K562 (cell line): Measurements from ENCODE around the gene MAEL. TPM values are rescaled to one million over a fixed set of nuclear protein-coding genes. Genes with fewer than 3 reads are reported as not detected.

Experiments used
- ATAC-seq: fragments of 200-7000 bp; cut with Tn5 transposase; 3 replicates; pipeline ENCODE4 v1.9.1; 2020; ENCODE audit warnings: moderate library complexity
- BruUV-seq: library from RNA; stranded (reverse); fragments of 400-500 nt; replicated peaks from 2 replicates; lab custom pipeline; 2021; lab: Mats Ljungman, UMichigan
- CTCF ChIA-PET: fragments of 300-600 bp; formaldehyde crosslinking; extraction: SDS; loops from one replicate; lab custom pipeline; 2021; ENCODE audit warnings: low intra/inter-chr PET ratio; lab: Yijun Ruan, JAX
- POLR2A ChIA-PET: fragments of 300-600, 350-650 bp; sonication (Branson Sonifier 250); formaldehyde crosslinking; extraction: SDS; loops from one replicate; lab custom pipeline; 2021; ENCODE audit warnings: antibody characterized with exemption, inconsistent platforms; lab: Yijun Ruan, JAX
- DNase-seq, 4 experiments: peaks; one replicate each; pipeline versions ENCODE4 v3.0.0 to v3.0.0-alpha.2; 2011 to 2018; ENCODE audit warnings: low spot score in 3 of 4, mixed read lengths in 3 of 4; ENCODE audit errors: extremely low read depth in 1 of 4
- FAIRE-seq: peaks from 2 replicates; lab custom pipeline; 2011; peaks lifted over from hg19 to GRCh38; lab: Jason Lieb, UNC
- H2AFZ ChIP-seq: 2 replicates; pipeline ENCODE4 v1.6.0; 2011; ENCODE audit warnings: low read depth, low read length, control low read depth, inconsistent platforms
- H3K27ac ChIP-seq: fragments of 200-600 bp; 3 replicates; pipeline ENCODE4 v1.8.0; 2011; ENCODE audit warnings: low read depth, mild to moderate bottlenecking, control low read depth, inconsistent platforms, low read length, moderate library complexity, mixed read lengths; ENCODE audit errors: extremely low read depth
- H3K27me3 ChIP-seq, 2 experiments: fragments of 300-600 bp in 1 of 2; 2 replicates in 1 of 2; 3 replicates in 1 of 2; pipeline versions ENCODE4 v1.6.0 to v1.8.0; 2011; ENCODE audit warnings: inconsistent platforms in 2 of 2, low read length in 2 of 2, mild to moderate bottlenecking in 1 of 2, mixed read lengths in 1 of 2, moderate library complexity in 1 of 2; ENCODE audit not compliant: control insufficient read depth in 2 of 2, insufficient read depth in 2 of 2
- H3K36me3 ChIP-seq: fragments of 300-600 bp; 3 replicates; pipeline ENCODE4 v1.8.0; 2011; ENCODE audit warnings: mild to moderate bottlenecking, low read length, inconsistent platforms; ENCODE audit not compliant: control insufficient read depth, insufficient read depth
- H3K4me1 ChIP-seq, 2 experiments: fragments of 200-600 bp in 1 of 2; replicated peaks in 1 of 2; 2 replicates in 1 of 2; 3 replicates in 1 of 2; pipeline versions ENCODE4 v1.5.1 to v1.8.0; 2011; ENCODE audit warnings: inconsistent platforms in 2 of 2, low read length in 2 of 2, mild to moderate bottlenecking in 1 of 2, mixed read lengths in 1 of 2, moderate library complexity in 1 of 2; ENCODE audit not compliant: control insufficient read depth in 2 of 2, insufficient read depth in 2 of 2
- H3K4me2 ChIP-seq: 2 replicates; pipeline ENCODE4 v1.6.1; 2011; ENCODE audit warnings: low read length, control low read depth, inconsistent platforms, mixed read lengths; ENCODE audit not compliant: insufficient read depth
- H3K4me3 ChIP-seq: fragments of 200-600 bp; sonication (generic), shearing (Covaris generic); 2 replicates; pipeline ENCODE4 v1.5.1; 2016; ENCODE audit warnings: control low read depth, inconsistent platforms
- H3K79me2 ChIP-seq: fragments of 200-600 bp; 3 replicates; pipeline ENCODE4 v1.8.0; 2011; ENCODE audit warnings: low read length, inconsistent platforms; ENCODE audit not compliant: control insufficient read depth, insufficient read depth
- H3K9ac ChIP-seq, 2 experiments: 2 replicates each; pipeline versions ENCODE4 v1.6.0 to v1.6.1; 2011; ENCODE audit warnings: low read depth in 2 of 2, low read length in 2 of 2, control low read depth in 1 of 2, inconsistent platforms in 1 of 2, mild to moderate bottlenecking in 1 of 2, mixed read lengths in 1 of 2; ENCODE audit not compliant: insufficient read depth in 1 of 2
- H3K9me1 ChIP-seq: one replicate; pipeline ENCODE4 v1.6.0; 2011; ENCODE audit warnings: inconsistent platforms, mild to moderate bottlenecking, low read length, moderate library complexity; ENCODE audit not compliant: control insufficient read depth, insufficient read depth
- H3K9me3 ChIP-seq: replicated peaks from 2 replicates; pipeline ENCODE4 v1.5.1; 2011; ENCODE audit warnings: low read depth, low read length, inconsistent platforms; ENCODE audit not compliant: control insufficient read depth, insufficient read depth
- H4K20me1 ChIP-seq: replicated peaks from 2 replicates; pipeline ENCODE4 v1.6.1; 2011; ENCODE audit warnings: low read length, inconsistent platforms, mixed read lengths; ENCODE audit not compliant: control insufficient read depth, insufficient read depth
- EGR1 ChIP-seq: fragments of 450-650 bp; conservative IDR thresholded peaks from 2 replicates; pipeline ENCODE4 v1.6.1; 2017; ENCODE audit warnings: mild to moderate bottlenecking
- ETV1 ChIP-seq: fragments of 450-650 bp; conservative IDR thresholded peaks from 2 replicates; pipeline ENCODE4 v1.6.1; 2016; ENCODE audit warnings: missing genetic modification characterization, control low read depth, low read depth, missing compliant biosample characterization
- MAFG ChIP-seq: fragments of 450-650 bp; conservative IDR thresholded peaks from 2 replicates; pipeline ENCODE4 v1.6.1; 2016; ENCODE audit warnings: missing genetic modification characterization, missing compliant biosample characterization
- POLR2B ChIP-seq: fragments of 450-650 bp; IDR thresholded peaks from 2 replicates; pipeline ENCODE4 v1.6.1; 2018; ENCODE audit warnings: low read depth; ENCODE audit not compliant: partially characterized antibody
- TGIF2 ChIP-seq: sonication (generic); formaldehyde crosslinking; IDR thresholded peaks from 2 replicates; pipeline ENCODE4 v1.8.1; 2022; ENCODE audit warnings: mild to moderate bottlenecking, missing genetic modification reagents, moderate library complexity
- VEZF1 ChIP-seq: fragments of 200-800 bp; sonication (Bioruptor generic); IDR thresholded peaks from 2 replicates; pipeline ENCODE4 v1.6.1; 2017; ENCODE audit warnings: missing genetic modification characterization, missing compliant biosample characterization
- ZNF695 ChIP-seq: fragments of 450-650 bp; formaldehyde crosslinking; IDR thresholded peaks from 2 replicates; pipeline ENCODE4 v1.4.0; 2020; ENCODE audit warnings: mild to moderate bottlenecking, moderate library complexity
- WGBS: fragments of 100-300 bp; shearing (Covaris generic); methylation state at CpG from one replicate; pipeline ENCODE4 v1.1.6; 2016; ENCODE audit warnings: low coverage, mixed read lengths; ENCODE audit not compliant: insufficient coverage; ENCODE audit errors: missing lambda C conversion rate; 5-methylcytosine and 5-hydroxymethylcytosine counted together
- in situ Hi-C: fragments of 300-500 bp; cut with MboI; formaldehyde crosslinking; loops from 4 replicates; pipeline ENCODE4 v1.15.0; 2018; ENCODE audit warnings: inconsistent platforms, mixed read lengths
- intact Hi-C: fragments of 100-400 bp; cut with micrococcal nuclease; formaldehyde crosslinking; loops from 2 replicates; pipeline ENCODE4 v1.14.2; 2022
- polyA plus RNA-seq, 8 experiments: library from polyadenylated mRNA; depleted of rRNA in 4 of 8; stranded (reverse) in 5 of 8; unstranded in 3 of 8; fragments of >200 nt; fragmentation: Nextera tagmentation in 2 of 8; fragmentation: Illumina TruSeq in 1 of 8; extraction: Ambion mirVana in 2 of 8; extraction: Trizol in 1 of 8; gene quantifications; 2 replicates each; pipeline versions ENCODE4 v1.2.1 to v1.2.3, GENCODE V29; 2011 to 2014; ENCODE audit warnings: inconsistent platforms in 1 of 8, missing spikeins in 1 of 8
- total RNA-seq, 7 experiments: library from RNA; depleted of rRNA in 6 of 7; stranded (reverse); fragments of >200 nt in 6 of 7; fragmentation: Illumina TruSeq in 2 of 7; extraction: Trizol in 2 of 7; gene quantifications; 2 replicates each; pipeline versions ENCODE4 v1.2.1 to v1.2.3, GENCODE V29; 2011 to 2021; ENCODE audit warnings: low replicate concordance in 1 of 7

The MAEL gene
- total and polyA plus RNA-seq, 9 of the 15 experiments (the other 6 are each of a cell fraction or from before 2014, with no cell fraction given): 0.11 to 1.9 (median 0.75) TPM

DNA sequence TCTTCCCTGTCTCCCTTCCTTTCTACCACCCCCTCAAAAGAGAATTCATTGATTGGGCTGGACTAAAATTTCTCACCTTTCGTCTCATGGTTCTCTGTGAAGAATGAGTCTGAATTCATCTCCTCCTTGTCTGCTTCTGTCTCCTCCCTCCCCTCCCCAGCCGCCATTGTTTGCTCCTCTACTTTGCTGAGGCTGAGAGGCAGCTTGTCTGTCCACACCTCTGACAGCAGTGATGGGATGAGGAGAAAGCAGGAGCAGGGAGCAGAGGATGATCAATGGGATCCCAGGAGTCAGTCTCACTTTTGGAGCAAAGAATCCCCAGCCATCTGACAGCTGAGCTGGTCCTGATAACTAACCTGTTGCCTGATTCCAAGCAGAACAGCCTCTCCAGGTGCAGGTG, 16.3 kb upstream of the MAEL start (continued):
- no peak for TF ChIP-seq ETV1
- TF ChIP-seq MAFG (tag): no peak
- no peak for TF ChIP-seq ZNF695 (CRISPR knock-in tag)
- no peak for TF ChIP-seq POLR2B

DNA sequence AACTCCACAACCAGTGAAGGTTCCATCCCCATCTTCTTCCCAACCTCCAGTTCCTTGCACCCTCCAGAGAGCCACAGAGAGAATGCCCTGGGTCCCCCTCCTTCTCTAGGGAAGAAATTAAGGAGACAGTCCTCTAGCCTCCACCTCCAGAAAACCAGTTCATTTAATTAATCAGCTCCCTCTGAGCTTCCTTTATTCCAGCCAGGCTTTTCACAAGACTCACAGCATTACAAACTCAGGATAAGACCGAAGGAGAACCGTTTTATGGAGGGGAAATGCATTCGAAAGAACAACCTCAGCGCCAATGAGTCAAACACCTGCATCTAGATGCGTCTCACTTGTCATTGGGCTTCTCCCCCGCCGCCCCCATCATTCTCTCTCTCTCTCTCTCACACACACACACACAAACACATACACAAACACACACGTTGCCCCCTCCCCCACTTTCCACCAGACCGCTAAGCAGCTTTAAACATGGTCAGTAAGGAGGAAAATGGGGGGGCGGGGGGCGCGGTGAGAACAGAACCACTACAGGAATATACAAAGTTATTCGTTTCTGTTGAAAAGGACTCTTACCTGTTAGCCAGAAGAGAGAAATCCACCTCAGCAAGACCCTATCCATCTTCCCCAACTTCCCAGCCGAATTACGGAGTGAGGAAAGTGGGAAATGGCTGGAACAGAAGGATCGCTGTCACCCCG, 14.3 kb upstream of the MAEL start:
- TF ChIP-seq VEZF1 (CRISPR knock-in tag): peak; percentile 29; the same call in 1 of the 2 replicates
- TF ChIP-seq TGIF2: no peak
- peak; percentile 54 for TF ChIP-seq EGR1
- TF ChIP-seq, all 486 proteins: peak for 2
- WGBS: 6% methylated on average over 14 of the region's 17 CpGs
- H3K9me3 ChIP-seq: no peaks in the 10 kb centered on the region
- peaks cover 3 to 13% of the 10 kb centered on the region in 2 experiments; a peak in 3 of 5 replicates for H3K4me1 ChIP-seq
- peak overlapping the region; percentile 72 for H2AFZ ChIP-seq
- no peak overlapping the region for H3K27ac ChIP-seq
- no peaks in the 10 kb centered on the region for H3K9me1 ChIP-seq
- H3K4me3 ChIP-seq: peak overlapping the region; percentile 23; the same call in 1 of the 2 replicates
- H3K4me2 ChIP-seq: peak overlapping the region; percentile 68
- peaks cover 36% of the 10 kb centered on the region in 2 experiments for H3K27me3 ChIP-seq
- FAIRE-seq: peak; percentile 15
- H3K9ac ChIP-seq: peak overlapping the region in 1 of 2 experiments; percentile 50; a peak in 2 of 4 replicates
- intact Hi-C loops: loop anchor here (5.0 kb wide), 1 partner anchor 83 kb away; no protein-coding TSS in a partner anchor
- no peaks in the 10 kb centered on the region for H3K36me3 ChIP-seq
- no peaks in the 10 kb centered on the region for H3K79me2 ChIP-seq
- H4K20me1 ChIP-seq: peaks cover 6% of the 10 kb centered on the region; the same call in 1 of the 2 replicates
- POLR2A ChIA-PET: interaction anchor here (0.6 kb wide), 1 partner anchor 192 kb away, joined by 3 read pairs; no protein-coding TSS in a partner anchor
- ATAC-seq: no peak
- in situ Hi-C loops: no loop called here
- CTCF ChIA-PET: no interaction called here
- no peak for DNase-seq
- BruUV-seq: no TSS peak
